ENCODE measurements around the gene ZDHHC19.
"Not testable (repeated sequence)": the region's sequence is repeated elsewhere in the genome, so short reads cannot be mapped to it uniquely, and the experiment has no call there.

The ZDHHC19 gene

DNA sequence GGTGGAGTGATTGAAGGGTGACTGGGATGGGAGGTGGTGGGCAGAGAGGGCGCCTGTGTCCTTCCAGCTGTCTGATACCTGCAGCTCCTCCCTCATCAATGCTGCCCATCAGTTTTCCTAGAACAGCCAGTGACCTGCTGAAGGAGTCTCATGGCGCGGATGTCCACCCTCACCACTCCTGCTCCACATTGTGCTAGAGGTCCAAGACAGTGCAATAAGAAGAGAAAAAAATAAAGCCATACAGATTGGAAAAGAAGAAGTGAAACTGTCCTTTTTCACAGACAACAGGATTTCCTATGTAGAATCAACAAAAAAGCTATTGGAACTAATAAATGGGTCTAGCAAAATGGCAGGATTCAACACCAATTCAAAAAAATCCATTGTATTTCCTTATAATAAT, 7.4 kb downstream of the ZDHHC19 start:
- DNase-seq (ENCODE audit: low read depth, low spot score) = no peak

DNA sequence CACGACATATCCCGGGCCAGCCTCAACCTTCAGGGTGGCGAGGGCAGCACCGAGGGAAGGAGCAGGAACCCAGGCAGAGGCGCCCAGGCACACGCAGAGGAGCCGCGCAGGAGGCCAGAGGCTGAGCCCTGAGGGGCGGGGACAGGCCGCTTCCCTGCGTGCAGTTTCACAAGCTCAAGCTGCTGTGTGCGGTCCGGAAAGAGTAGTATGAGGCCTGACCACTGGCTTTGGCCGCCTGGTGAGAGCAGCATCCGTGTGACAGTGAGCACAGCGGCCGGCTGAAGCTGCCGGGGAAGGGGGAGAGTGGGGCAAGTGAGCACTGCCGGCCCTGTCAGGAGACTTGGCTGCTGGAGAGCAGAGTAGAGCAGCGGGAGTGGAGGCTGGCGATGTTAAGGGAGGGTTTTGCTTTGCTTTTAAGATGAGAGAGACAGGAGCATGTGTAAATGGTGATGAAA, 8.7 kb downstream of the ZDHHC19 start:
- peak; percentile 75 for DNase-seq (ENCODE audit: low read depth, low spot score)

DNA sequence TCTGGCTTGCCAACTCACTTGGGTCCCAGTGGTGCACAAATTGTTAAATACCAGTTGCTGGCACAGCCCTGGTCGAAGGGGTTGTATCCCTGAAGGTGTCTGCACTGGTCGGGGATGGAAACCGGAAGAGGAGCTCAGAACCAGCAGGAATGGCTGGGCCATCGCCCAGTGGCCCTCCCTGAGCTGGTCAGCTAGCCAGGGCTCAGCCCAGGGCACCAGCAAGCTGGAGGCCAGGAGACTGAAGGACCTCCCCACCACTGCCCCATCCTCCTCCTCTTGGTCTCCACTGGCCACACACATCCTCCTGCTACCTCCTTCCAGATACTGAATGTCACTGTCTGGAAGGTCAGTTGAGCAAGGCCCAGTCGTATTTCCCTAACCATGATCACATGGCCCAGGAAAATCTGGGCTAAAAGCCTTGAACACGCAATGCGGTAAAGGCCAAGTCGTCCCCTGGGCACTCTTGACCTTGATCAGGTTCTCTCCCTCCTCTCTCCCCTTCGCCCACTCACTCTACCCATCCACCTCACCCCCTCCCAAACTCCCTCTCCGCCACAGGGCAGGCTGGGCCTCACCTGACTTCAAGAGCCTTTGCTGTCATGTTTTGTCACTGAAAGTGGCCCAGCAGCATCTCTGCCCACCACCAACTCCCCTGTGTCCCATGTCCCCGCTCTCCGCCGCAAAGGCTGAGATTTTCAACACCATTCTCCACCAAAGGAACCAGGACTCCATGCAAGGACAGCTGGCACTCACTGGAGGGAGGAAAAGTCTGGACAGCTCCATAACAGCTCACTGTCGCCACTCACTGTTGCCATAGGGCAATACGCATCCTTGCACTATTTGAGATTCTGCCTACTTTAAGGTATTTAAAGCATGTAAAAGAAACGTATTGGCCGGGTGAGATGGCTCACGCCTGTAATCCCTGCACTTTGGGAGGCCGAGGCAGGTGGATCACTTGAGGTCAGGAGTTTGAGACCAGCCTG, 12.1 kb downstream of the ZDHHC19 start:
- no peak for DNase-seq (ENCODE audit: low read depth, low spot score)

DNA sequence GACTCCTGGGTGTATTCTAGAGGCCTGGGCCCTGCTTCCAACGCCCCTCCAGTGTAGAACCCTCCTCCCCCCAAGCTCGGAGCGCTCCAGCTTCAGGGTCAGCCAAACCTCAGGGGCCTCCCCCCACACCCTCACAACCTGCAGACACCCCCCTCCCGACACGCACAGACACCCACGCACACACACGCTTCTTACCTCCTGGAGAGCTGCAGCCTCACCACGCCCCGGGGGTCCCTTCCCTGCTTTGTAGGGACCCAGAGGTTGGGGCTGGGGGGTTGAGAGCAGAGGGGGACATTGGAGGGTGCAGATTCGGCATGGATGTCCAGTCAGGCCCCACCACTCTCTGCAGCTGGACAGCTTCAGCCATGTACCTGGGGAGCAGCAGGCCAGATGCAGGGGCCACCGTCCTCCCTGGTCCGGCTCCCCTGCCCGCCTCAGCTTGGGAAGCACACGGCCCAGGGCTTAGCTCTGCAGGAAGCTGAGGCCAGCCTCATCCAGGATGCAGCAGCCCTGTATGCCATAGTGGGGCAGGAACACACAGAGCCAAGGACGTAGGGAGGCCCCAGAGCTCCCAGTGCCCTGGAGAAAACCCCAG, 13.0 kb downstream of the ZDHHC19 start:
- DNase-seq (ENCODE audit: low read depth, low spot score) = no peak

DNA sequence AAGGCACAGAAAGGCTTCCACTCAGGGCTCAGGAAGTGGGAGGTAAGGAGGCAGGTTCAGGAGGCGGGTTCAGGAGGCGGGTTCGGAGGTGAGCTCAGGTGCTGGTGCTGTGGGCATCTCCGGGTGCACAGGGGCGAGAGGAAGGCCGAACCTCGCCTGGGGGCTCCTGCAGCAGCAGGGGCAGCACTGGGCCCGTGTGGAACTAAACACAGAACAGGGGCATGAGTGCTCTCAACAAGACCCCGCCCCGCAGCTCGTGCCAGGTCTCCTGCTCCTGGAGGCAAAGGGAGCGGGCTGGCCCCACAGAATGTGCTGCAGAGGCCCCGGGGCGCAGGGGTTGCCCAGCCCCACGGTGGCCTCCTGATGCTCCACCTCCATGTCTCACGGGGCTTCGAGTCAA, 13.7 kb downstream of the ZDHHC19 start:
- DNase-seq (ENCODE audit: low read depth, low spot score) = no peak

DNA sequence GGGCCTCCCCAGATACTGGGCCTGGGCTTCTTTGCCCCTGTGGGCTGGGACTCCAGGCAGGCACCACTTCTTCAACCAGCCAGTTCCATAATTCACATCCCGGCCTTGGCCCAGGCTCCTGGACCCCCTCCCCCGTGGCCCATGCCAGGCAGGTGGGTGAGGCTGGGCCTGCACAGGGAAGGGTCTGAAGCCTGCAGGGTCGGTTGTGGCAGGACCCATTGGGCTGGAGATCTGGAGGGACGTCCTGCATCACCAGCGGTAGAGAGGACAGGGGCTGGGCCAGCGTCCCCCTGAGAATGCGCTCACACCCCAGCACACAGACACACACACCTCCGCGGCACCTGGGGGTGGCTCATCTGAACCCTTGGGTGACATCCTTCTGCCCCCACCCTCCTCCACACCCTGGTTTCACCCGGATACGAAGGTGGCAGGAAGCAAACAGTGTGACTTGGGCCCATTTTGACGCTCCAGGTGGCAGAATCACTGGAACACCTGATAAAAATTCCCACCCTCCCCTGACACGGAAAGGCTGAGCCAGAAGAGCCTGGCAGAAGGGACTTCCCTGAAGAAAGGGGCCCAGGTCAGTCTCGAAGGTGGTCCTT, 15.4 kb downstream of the ZDHHC19 start:
- no peak for DNase-seq (ENCODE audit: low read depth, low spot score)

DNA sequence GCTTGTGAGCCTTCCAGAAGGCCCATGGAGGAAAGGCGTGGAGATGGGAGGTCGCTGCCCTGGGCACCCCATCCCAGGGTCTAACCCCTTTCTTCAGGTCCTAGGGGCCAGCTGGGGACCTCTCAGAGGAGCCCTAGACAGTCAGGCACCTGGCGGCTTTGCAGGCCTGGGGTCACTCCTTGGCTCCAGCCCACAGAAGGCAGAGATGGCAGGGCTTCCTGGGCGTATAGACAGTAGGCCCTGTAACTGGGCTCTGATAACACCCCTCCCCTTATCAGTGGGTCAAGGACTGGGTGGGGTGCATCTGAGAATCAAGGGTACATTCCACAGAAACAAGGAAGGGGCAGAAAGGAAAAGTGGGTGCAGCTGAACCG, 16.7 kb downstream of the ZDHHC19 start:
- DNase-seq (ENCODE audit: low read depth, low spot score) = no peak

DNA sequence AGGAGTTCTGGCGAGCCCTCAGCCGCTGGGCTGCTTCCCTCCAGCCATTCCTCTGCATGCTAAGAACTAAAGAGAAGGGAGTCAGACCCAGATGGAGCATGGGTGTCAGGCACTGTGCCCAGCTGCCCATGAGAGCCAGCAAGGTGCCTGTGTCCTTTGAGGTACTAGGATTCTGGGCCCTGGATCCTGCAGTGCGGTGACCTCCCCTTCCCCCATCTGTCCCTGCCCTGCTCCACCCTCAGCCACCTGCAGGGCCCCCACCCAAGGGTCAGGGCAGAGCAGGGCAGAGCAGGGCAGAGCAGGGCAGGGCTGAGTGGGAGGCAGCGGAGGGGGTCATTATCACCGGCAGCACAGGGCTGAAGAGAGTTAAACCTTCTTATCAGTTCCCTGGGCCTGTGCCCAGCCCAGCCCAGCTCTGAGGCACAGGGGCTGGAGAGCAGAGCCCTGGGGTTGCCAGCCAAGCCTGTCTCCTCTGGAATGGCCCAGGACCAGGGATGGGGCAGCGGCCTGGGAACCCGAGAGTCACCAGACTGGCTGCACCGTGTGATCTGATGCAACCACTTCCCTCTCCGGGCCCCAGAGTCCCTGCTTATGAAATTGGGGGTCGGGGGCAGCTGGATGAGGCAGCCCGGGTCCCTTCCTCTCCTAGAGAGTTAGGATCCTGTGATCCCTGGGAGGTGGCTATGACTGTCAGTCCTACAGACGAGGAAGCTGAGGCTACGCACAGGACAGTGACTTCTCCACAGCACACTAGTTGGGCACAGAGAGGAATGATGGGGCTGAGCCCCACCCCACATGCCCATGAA, 17.3 kb downstream of the ZDHHC19 start:
- DNase-seq (ENCODE audit: low read depth, low spot score) = no peak

DNA sequence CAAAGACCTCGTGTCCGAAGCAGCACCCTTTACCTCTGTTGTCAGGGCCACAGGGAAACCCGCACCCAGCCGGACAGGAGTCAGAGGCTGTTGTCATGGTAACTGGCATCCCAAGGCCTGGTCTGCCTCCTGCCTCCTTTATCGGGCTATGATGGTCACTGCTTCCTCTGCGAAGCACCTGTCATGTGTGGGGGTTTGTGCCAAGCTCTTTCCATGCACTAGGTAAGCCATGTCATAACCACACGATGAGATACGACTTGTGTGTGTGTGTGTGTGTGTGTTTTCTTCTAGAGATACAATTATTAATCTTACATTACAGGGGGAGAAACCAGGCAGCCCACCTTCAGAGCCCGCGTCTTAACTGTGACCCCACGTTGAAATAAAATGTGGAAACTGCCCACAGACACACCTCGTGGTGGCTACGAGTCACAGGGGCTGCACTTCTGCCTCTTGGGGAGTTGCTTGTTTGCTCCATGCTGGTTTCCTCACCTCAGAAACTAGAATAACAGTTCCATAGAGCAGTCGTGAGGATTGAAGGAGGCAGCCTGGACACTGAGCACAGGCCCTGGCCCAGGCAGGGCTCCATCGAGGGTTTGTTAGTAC, 18.0 kb downstream of the ZDHHC19 start:
- no peak for DNase-seq (ENCODE audit: low read depth, low spot score)

DNA sequence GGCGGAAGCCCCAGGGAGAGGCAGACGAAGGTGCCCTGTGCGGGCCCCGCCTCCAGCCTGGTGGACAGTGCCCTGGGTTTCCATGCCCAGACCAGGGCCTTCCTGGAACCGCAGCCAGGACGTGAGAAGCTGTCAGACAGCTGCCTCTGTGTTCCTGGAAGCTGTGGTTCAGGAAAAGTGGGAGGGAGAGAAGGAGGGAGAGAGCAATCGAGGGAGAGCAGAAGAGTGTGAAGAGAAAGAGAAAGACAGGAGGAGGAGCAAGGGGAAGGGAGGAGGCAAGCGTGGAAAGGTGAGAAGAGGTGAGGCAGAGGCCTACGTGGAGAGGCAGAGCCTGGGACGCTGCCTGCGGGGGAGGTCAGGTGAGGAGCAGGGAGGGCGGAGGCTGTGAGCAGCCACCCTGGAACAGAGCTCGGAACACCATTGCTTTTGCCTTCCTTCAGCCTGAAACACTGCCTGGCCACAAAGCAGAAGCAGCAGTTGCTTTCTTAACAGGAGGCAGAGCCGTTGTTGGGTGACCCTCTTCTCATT, 18.6 kb downstream of the ZDHHC19 start:
- DNase-seq (ENCODE audit: low read depth, low spot score) = no peak

DNA sequence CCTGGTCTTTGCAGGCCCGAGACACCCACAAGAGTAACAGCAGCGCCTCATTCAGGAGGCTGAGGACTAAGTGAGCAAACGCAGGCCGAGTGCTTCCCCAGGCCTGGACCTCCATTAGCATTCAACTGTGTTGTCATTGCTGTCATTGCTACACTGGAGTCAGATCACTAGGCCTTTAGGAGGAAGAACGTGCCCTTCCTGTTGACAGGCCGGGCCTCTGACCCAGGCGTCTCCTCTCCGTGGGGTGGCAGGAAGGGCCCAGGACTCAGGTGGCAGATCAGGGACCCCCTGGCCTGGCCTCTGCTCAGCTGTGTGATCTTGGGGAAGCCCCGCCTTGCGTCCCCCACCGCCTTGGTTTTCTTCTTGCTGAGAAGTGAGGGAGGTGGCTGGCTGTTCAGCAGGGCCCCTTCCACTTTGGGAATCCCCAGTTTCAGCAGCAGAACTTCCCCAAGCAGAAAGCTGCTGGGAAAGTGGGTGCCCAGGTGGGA, 19.1 kb downstream of the ZDHHC19 start:
- no peak for DNase-seq (ENCODE audit: low read depth, low spot score)

DNA sequence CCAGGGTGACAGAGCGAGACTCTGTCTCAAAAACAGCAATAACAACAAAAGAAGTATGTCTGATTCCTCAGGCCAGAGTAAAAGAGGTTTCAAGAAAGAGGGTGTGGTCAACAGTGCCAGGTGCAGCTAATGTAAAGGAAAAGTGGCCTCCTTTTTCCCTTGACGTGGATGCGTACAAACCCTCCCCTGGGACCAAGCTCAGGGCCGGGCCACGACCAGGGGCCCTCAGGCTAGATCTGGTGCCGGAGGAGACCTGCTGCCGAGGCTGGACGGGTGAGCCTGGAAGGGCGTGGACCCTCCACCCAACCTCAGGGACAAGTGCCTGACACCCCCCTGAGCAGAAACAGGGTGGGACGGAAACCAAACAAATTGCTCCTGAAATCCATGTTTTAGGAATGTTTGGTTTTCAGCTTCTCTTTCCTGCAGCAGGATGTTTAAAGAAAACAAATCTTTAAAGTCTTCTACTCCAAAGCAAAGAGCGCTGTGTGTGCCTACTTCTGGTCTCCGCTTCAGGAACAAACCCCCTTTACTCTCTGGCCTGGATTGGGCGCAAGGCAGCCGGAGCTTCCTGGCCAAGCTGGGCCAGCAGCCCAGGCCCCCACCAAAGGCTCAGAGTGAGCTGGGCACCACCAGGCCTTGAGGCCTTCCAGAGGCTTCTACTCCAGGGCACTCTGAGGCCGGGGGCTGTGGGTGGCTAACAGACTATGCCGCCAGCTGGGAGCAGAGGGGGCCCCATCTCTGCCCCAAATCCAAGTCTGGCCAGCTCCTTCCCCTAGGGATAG, 21.4 kb downstream of the ZDHHC19 start:
- DNase-seq (ENCODE audit: low read depth, low spot score) = no peak

DNA sequence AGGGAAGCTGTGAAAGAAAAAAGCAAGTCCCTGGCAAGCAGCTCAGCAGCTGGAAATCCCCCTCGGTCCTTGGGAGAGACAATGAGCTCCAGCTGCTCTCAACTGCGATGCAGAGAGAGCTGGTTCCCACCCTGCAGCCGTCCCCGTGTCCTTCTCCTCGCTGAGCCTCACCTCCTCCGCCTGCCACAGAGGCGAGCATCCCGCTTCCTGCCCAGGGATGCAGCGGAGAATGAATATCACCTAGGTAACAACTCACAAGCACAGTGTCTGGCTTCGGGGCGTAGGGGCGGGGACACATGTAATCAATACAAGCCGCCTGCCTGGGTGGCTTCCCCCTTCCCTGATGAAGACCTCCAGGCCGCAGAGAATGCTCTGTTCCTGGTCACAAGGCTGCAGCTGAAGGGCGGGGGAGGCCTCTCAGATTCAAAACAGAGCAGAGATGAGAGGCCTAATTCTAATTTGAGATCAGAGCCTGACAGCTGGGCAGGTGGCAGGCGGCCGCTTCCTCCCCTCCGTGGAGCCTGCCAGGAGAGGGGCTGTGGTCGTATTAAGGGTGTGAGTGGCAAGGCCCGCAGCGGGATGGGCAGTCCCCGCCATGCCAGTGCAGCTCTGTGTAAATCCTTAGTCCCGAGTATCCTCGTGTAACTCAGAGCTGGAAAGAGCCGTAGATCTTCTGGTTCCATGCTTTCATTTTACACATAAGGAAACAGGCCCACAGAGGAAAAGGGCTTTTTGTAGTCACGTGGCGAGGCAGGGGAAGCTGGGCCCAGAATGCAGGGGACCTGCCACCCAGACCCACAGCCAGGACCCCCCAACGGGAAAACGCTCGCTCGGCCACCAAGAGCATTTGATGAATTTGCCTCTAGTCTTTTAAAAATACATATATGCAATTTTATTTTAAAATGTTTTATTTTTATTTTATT, 24.3 kb downstream of the ZDHHC19 start:
- DNase-seq (ENCODE audit: low read depth, low spot score) = no peak

DNA sequence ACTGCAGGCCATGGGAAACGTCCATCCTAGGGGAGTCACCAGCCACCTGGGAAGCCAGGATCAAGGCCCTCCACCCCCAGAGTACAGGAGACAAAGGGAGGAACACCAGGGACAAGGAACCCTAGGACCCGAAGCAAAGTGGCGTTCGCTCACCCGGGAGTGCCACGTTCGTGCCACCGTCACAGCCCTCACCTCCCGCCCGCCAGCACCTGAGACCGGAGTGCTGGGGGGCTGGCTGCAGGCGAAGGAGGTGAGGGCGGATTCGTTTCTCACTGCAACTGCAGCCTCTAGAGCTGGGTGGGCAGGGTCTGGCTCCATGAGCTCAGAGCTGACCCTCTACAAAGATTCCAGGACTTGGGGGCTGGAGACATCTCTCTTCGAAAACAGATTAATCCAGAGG, 26.3 kb downstream of the ZDHHC19 start:
- no peak for DNase-seq (ENCODE audit: low read depth, low spot score)

DNA sequence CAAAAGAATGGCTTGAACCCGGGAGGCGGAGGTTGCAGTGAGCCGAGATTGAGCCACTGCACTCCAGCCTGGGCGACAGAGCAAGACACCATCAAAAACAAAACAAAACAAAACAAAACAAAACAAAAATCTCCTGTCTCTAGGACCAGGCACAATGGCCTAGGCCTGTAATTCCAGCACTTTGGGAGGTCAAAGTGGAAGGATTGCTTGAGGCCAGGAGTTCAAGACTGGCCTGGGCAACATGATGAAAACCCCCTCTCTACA, 27.1 kb downstream of the ZDHHC19 start:
- DNase-seq (ENCODE audit: low read depth, low spot score) = not testable (repeated sequence)

DNA sequence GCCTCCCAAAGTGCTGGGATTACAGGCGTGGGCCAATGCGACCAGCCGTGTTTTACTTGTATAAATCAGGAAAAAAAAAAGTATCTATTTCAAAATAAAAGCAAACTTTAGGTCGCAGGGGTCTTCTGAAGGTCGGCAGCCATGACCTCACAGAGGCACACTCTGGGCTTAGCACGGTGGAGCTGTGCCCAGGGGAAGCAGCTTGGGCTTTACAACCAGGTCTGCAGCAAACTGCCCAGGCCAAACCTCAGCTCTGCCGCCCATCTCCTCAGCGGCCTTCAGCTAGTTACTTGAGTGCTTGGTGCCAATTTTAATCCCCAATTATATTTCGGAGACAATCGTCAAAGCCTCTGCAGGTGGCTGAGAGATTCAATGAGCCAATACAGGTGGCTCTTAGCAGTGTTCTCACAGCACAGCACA, 30.1 kb downstream of the ZDHHC19 start:
- no peak for DNase-seq (ENCODE audit: low read depth, low spot score)

DNA sequence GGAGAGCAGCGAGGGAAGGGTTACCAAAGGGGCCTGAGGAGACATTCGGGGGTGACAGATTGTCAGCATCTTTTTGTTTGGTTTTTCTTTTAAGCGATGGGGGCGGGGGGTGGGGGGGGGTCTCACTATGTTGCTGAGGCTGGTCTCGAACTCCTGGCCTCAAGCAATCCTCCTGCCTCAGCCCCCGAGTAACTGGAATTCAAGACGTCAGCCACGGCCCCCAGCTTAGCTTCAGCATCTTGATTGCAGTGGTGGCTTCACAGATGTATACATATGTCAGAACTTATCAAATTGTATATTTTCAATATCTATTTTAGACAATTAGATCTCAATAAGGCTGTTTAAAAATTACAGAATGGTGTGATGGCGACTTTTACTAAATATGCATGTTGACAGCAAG, 30.9 kb downstream of the ZDHHC19 start:
- DNase-seq (ENCODE audit: low read depth, low spot score) = no peak

DNA sequence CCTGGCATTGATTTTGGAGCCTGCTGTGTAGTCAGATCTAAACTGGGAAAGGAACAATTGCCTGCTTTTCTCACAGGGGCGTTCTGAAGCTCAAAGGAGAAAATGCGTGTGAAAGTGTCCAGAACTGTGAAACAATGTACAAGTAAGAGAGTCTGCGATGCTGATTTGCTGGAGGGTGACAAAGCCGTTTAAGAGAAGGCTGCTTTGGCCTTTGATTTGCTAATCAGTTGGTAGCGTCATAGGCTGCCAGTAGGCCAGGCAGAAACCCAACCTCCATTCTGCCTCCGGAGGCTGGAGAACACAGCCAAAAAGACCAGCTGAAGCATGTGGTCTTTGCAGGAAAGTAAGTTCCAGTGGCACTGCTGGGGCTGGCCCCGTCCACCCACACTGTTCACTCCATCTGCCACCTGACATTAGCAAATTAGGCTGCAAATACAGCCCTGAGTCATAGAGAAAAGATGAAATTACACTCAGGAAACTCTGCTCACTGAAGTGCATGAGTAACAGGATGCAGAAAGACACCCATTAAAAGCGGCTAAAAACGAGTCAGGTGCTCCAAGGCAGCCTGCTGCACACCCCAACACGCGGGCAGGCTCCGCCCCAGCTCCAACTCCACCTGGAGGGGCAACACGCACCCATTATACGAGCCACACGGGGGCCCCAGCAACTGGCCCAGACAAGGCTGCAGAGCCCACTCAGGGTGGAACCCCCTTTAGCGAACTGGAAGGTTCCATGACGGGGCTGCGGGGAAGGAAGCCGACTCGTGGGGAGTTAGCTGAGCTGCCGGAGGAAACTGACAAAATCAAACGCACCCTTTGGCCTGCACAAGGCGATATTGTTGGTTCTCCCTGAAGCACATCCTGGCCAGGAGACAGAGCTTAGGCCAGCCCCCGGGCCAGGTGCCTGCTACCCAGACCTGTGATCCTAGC, 31.6 kb downstream of the ZDHHC19 start:
- DNase-seq (ENCODE audit: low read depth, low spot score) = no peak

Measured in smooth muscle cell of the brain vasculature (primary cell).